ENCODE results near the gene SDCBP2.

DNA sequence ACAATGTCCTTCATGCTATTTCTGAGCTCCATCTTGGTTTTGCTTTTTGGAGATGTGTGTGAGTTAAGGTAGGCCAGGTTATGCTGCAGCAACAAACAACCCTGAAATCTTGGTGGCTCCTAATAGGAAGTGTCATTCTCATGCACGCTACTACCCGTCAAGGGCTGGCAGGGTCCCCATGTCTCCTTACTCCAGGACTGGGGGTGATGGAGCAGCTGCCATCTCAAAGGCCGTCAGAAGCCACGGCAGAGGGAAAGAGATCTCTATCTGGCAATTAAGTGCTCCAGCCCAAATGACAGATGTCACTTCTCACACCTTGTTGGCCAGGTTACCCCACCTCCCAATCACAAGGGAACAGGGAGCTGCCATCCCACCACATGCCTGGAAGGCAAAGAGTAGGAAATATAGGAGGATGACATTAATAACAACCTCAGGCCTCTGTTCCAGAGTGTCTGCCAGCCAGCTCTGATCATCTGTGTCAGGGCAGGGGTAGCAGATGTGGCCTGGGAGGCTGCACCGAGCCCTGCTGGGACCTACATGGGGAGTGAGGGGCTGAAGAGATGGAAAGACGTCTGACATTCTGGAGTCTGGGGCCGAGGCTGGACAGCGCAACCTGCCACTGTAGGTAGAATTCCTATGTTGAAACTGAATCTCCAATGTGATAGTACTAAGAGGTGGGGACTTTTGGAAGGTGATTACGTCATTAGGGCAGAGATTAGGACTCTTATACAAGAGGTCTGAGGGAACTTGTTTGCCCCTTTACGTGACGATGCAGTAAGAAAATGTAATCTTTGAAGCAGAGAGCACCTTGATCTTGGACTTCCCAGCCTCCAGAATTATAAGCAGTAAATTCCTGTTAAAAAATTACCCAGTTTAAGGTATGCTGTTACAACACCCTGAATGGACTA is 4.8 kb upstream of the SDCBP2 start:
- no peak for TF ChIP-seq CTCF (IDR thresholded peaks at IDR 0.05)
- TF ChIP-seq POLR2A (IDR thresholded peaks at IDR 0.05): no peak

Data from Peyer's patch (tissue), 4 donors.